HG03139 (cell line): Measurements from ENCODE around the gene DUSP22.
"Not testable (repeated sequence)": the region's sequence is repeated elsewhere in the genome, so short reads cannot be mapped to it uniquely, and the experiment has no call there.

Source experiments
- ATAC-seq: cut with Tn5 transposase; IDR thresholded peaks from one replicate; pipeline ENCODE4 v1.9.1; 2021; ENCODE audit not compliant: unreplicated experiment

The DUSP22 gene

DNA sequence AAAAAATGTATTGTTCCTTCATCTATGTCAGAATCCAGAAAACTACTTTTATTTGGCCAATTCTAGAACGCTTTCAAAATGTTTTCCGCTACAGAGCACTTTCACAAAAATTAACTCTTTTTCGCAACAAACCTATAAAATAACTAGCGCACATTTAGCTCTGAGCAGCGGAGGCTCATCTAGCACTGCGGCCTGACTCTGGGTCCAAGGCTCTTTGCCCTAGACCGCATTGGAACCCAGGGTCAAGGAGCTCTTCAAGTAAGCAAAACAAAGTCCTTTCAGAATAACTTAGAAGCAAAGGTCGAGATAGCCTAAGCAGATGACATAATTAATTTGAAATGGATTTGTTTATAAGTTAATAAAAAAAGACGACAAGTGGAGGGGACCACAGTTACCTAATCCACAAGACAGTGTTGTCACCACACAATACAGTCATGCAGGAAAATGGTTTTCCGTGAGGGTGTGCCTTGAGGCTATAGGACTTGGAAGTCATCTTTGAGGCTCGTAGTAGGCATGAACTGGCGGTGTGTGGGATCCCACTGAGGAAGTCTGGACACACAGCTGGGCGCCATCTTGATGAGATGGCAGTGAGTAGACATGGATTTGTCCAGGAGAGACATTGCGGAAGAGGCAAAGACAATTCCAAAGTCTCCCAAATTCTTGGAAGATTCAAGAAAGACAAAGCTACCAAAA lies 70.1 kb downstream of the DUSP22 start:
- ATAC-seq = no peak

GRCh38 chr6:362924-363249 lies 70.6 kb downstream of the DUSP22 start:
- ATAC-seq = no peak

DNA sequence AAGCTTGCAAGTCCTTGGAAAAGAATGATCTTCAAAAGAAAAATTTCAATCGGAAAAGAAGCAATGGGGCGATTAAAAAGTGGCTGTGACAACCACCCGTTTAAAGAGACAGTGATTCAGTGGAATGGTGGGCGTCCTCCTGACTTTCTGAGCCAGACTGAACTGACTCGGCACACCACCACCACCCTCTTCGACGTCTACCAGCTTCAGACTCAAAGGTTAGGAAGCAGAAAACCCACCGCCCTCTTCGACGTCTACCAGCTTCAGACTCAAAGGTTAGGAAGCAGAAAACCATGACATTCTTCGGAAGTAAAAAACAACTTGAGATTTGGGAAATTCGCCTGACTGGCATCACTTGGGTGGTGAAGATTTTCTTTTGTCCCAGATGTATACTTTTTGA lies 71.0 kb downstream of the DUSP22 start:
- no peak for ATAC-seq

- ATAC-seq = no peak
Measured at GRCh38 chr6:363909-364308, 71.6 kb downstream of the DUSP22 start.

GRCh38 chr6:364609-365540 lies 72.6 kb downstream of the DUSP22 start:
- ATAC-seq = peak; percentile 51

- ATAC-seq = no peak
Measured at GRCh38 chr6:365835-366234, 73.5 kb downstream of the DUSP22 start.

DNA sequence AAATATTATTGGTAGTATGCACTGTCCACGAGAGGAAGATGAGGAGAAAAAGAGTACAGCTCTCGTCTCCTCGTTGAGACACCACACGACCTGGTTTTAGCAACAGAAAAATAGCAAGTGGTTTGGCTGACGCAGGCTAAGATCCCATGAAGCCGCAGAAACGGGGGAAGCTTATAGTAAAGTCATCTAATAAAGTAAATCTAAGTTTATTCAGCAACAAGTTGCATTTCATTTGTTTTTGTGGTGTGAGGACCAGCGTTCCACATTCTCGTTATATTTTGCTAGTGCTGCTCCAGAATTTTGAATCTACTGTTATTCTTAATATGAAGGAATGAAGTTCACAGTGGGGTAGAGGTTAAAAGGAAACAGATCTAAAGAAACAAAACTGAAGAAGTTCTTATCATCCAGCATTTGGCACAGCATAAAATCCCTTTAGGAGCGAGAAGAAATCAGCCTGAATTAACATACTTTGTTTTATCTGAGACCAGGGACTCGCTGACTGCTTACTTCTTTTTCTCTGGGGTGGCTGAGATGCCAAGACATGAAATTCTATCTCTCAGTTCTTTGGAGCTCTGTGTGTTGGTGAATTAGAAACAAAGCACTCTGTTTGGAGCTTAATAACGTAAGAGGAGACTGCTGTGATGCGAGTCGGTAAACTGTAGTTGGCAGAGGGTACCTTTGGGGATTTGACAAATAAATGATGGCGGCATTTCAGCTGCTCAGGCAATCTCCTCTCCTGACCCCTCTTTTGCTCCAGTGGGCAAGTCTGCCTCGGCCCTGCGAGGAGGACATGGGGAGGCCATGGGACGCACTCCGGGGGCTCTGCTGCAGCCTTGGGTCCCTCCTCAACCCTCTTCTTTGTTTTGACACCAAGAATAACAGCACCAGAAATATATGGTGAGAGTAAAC lies 74.4 kb downstream of the DUSP22 start:
- ATAC-seq = no peak

GRCh38 chr6:367298-367794 lies 75.1 kb downstream of the DUSP22 start:
- ATAC-seq = no peak

DNA sequence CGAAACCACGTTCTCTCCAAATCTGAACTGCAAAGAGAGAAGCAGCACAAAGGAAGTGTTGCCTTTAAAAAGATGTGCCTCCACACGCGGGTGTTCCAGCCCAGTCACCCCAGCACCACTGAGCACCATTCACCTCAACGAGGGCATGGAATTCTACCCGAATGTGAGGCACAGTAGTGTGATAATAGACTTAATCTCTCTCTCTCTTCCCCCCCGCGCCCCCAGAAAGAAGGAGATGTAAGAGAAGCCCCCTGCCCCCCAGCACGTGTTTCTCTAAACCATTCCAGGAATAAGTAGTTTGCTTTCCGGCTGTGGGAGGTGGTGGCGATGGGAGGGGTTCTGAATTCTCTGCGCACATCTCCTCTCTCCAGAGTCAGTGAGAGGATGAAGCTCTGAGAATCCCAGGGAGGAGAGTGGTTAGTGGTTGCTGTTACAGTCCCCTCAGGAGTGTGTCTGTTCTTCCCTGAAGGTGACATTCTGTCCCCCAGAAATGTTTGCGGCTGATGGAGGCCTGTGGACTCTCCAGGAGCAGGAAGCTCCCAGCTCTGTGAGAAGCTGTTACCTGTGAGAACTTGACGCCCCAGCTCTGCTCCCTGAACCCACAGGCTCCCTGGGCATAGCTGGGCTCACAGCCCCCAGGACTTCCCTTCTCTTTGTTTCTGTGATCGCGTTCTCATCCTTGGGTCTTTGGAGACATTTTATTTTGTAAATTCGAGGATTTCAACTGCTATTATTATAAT lies 75.8 kb downstream of the DUSP22 start:
- no peak for ATAC-seq

DNA sequence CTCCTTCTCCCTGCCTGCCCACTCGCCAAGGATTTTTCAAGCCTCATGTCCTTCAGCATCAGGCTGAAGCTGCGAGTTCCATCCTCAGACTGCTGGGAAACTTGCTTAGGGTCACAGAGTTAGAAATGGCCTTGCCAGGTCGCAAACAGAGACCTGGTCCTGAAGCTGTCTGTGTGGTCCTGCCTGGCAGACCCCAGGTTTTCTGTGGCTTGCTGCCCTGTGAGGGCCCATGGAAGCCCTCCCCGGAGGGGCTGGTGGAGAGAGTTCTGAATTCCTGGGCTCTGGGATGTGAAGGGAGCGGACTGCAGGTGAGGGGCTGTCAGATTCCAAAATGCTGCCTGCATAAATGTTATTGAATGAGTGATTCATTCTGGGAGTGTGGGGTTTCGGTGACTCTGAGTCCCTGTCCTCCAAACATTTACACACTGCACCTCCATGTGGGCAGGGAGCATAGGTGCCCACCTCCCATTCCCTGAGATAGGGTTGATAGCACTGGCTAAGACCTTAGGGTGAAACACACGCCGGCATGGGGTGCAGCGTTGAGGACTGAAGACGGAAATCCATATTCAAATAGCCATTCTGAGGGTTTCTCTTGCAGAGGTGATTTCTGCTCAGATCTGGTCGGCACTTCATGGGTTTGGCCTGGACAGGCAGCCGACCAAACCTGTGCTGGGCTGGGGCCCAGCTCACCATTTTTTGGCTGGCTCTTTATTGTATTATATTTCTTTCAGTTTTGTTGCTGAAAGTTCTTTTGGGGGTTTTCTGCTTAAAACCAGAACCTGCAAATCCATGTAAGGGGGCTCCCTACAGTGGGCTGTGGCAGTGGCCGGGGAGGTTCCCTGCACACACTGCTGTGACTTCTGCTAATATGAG lies 77.5 kb downstream of the DUSP22 start:
- no peak for ATAC-seq

DNA sequence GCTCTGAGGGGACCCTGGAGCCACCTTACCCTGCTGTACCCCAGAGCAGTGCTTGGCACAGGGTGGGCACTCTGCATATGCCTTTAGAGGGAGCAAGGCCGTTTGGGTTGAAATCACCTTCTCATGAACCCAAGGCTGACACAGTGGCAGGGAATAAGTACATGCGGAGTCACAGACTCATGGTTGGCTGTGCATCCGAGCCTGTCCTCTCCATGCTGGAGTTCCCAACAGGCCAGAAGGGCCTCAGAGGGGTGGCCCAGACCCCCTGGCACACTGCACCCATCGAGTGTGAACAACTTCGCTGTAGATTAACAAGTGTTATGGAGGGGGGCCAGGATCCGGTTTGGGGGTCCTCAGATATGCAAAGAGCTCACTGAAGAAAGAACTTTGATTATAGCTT lies 78.3 kb downstream of the DUSP22 start:
- ATAC-seq = no peak

DNA sequence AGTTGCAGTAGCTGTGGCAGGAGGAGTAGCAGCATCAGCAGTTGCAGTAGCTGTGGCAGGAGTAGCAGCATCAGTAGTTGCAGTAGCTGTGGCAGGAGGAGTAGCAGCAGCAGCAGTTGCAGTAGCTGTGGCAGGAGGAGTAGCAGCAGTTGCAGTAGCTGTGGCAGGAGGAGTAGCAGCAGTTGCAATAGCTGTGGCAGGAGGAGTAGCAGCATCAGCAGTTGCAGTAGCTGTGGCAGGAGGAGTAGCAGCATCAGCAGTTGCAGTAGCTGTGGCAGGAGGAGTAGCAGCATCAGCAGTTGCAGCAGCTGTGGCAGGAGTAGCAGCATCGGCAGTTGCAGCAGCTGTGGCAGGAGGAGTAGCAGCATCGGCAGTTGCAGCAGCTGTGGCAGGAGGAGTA lies 79.6 kb downstream of the DUSP22 start:
- not testable (repeated sequence) for ATAC-seq

- peak; percentile 60 for ATAC-seq
Measured at GRCh38 chr6:372336-372911, 80.1 kb downstream of the DUSP22 start.

DNA sequence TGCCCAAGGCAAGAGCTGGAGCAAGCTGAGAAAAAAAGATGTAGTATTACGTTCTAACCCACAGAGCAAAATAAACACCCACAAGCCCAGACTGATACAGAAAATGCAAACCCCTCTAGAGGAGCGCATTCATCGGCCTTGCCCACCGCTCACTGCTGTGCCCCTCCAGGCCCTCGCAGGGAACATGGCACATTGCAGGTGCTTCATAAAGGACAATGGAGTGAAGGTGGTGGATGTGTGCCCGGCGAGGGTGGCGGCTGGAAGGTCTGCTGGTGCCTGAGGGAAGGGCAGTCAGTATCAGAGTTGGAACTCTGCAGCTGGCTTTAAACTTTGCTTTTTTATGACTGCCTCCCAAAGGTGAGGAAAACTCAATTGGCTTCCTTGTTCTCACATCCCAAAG lies 80.7 kb downstream of the DUSP22 start:
- ATAC-seq = no peak

GRCh38 chr6:373773-374724 lies 81.8 kb downstream of the DUSP22 start:
- no peak for ATAC-seq

DNA sequence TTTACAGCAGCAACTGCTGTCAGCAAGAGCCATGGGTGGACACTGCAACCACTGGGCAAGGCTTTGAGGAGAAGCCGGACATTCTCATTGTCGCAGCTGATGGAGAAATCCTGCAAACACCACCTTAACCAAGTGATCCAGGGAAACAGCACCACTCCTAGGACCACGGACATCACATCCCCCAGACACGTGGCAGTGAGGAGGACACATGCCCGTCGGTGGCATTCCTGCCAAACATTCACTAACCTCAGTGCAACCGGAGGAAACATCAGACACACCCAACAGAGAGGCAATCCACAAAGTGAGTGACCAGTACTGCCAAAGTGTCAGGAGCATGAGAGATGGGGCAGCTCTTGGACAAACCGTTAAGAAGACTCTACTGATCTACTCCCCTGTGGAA lies 82.7 kb downstream of the DUSP22 start:
- no peak for ATAC-seq

- ATAC-seq = no peak
Measured at GRCh38 chr6:376827-377640, 84.7 kb downstream of the DUSP22 start.
